ENCODE data around the gene ARL15. TPM values are rescaled to one million over a fixed set of nuclear protein-coding genes. Genes with fewer than 3 reads are reported as not detected.

The ARL15 gene
- total and polyA plus RNA-seq, 2 donors (not counting 1 experiment from before 2014, with no cell fraction given) = 5.8 to 20.5 TPM

DNA sequence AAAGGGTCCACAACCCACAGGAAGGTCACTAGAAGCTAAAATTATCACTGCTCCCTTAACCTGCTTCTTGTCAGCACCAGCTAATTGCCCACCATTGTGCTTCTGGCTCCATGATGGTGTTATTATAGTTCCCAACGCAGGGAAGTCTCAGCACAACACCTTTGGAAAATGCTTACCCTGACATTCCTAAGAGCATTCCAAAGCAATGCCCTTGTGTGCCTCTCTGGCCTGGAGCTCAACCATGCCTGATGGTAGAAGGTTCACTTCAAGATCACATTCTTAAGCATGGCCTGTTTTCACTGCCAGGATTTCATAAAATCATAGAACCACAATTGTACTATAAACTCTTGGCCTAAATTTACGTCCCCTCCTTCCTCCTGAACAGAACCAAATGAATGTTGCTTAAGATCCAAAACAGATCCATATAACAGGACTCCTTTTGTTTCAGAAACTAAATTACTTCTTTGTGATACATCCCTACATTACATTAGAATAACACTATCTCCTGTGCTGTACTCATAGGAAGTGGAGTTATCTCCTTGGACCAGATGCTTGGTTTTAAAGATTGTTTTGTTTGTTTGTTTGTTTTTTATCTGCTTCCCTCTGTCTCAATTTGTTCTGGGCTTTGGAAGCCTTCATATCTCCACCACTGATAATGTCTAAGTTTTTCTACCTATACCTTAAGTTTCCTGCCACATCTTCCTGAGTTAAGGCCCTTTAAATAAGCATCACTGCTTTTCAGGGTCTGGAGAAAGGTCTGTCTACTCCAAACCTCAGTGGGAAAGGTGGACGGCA, 32.1 kb downstream of the ARL15 start:
- no peaks in the 10 kb centered on the region for H3K27me3 Mint-ChIP-seq
- Histone ChIP-seq H3K4me2 (replicated peaks; ENCODE audit: low read depth, low read length, poor library complexity, severe bottlenecking) (no peak overlapping the region), H3K27ac (ENCODE audit: low read length in 2 of 2) (no peak overlapping the region), H3K79me2 (ENCODE audit: control insufficient read depth, insufficient read depth, low read length) (peaks cover 31% of the 10 kb centered on the region), H3K27me3 (replicated peaks in 1 of 4; ENCODE audit: control extremely low read depth in 1 of 4, control insufficient read depth in 3 of 4, insufficient read depth in 4 of 4, low read length in 3 of 4) (no peaks in the 10 kb centered on the region), H4K20me1 (ENCODE audit: control insufficient read depth, insufficient read depth, low read length, poor library complexity, severe bottlenecking) (peaks cover under 1% of the 10 kb centered on the region), H3K36me3 (replicated peaks in 1 of 2; ENCODE audit: control extremely low read depth in 1 of 2, control insufficient read depth in 1 of 2, extremely low read depth in 1 of 2, insufficient read depth in 2 of 2, low read length in 1 of 2) (peaks cover 5 to 8% of the 10 kb centered on the region in 2 experiments), H3K4me3 (ENCODE audit: control extremely low read depth in 1 of 5, extremely low read depth in 1 of 5, insufficient read depth in 1 of 5, low read depth in 2 of 5, low read length in 4 of 5) (no peak overlapping the region), H3K9me3 (ENCODE audit: control extremely low read depth in 1 of 3, control insufficient read depth in 2 of 3, insufficient read depth in 1 of 3, low read length in 2 of 3) (peaks cover 0 to 4% (median 4%) of the 10 kb centered on the region in 3 donors), H2AFZ (ENCODE audit: insufficient read depth, low read depth, low read length, poor library complexity, severe bottlenecking) (no peak overlapping the region), H3K9ac (ENCODE audit: low read length) (no peak overlapping the region), H3K4me1 (ENCODE audit: control insufficient read depth in 2 of 2, insufficient read depth in 2 of 2, low read length in 2 of 2) (no peaks in the 10 kb centered on the region)
- CTCF ChIA-PET = interaction anchor here (0.6 kb wide), 1 partner anchor 94 kb away, joined by 3 read pairs; no protein-coding TSS in a partner anchor
- WGBS (ENCODE audit: insufficient coverage) = 71% methylated on average over 1 of the region's 3 CpGs
- no peaks in the 10 kb centered on the region for H3K9me3 Mint-ChIP-seq (ENCODE audit: insufficient read depth)
- no peak for TF ChIP-seq EZH2 (IDR thresholded peaks at IDR 0.05; ENCODE audit: borderline replicate concordance, insufficient read depth, low read depth, low read length, poor library complexity, severe bottlenecking)
- no peak for TF ChIP-seq CTCF (IDR thresholded peaks at IDR 0.05)
- intact Hi-C loops (cut with micrococcal nuclease) = no loop called here
- POLR2A ChIA-PET = no interaction called here
- H3K4me3 Mint-ChIP-seq = no peak overlapping the region
- DNase-seq (no peak), ATAC-seq (ENCODE audit: low read depth) (no peak)
- H3K27ac Mint-ChIP-seq = no peak overlapping the region
- no peaks in the 10 kb centered on the region for H3K4me1 Mint-ChIP-seq

- peaks cover 37% of the 10 kb centered on the region for H3K79me2 ChIP-seq (ENCODE audit: control insufficient read depth, insufficient read depth, low read length)
- H3K4me2 ChIP-seq (replicated peaks; ENCODE audit: low read depth, low read length, poor library complexity, severe bottlenecking) = no peak overlapping the region
- no CpG with 5 or more reads among the region's 1 CpG for WGBS (ENCODE audit: insufficient coverage)
- H4K20me1 ChIP-seq (ENCODE audit: control insufficient read depth, insufficient read depth, low read length, poor library complexity, severe bottlenecking) = peaks cover 6% of the 10 kb centered on the region
- peaks cover 5 to 8% of the 10 kb centered on the region in 2 experiments for H3K36me3 ChIP-seq (replicated peaks in 1 of 2; ENCODE audit: control extremely low read depth in 1 of 2, control insufficient read depth in 1 of 2, extremely low read depth in 1 of 2, insufficient read depth in 2 of 2, low read length in 1 of 2)
- ChIA-PET POLR2A (no interaction called here), CTCF (no interaction called here)
- no peak for ATAC-seq (ENCODE audit: low read depth)
- peaks cover 0 to 4% (median 1%) of the 10 kb centered on the region in 3 donors for H3K9me3 ChIP-seq (ENCODE audit: control extremely low read depth in 1 of 3, control insufficient read depth in 2 of 3, insufficient read depth in 1 of 3, low read length in 2 of 3)
- TF ChIP-seq EZH2 (IDR thresholded peaks at IDR 0.05; ENCODE audit: borderline replicate concordance, insufficient read depth, low read depth, low read length, poor library complexity, severe bottlenecking) (no peak), CTCF (IDR thresholded peaks at IDR 0.05) (no peak)
- no peak overlapping the region for H3K4me3 Mint-ChIP-seq
- no peaks in the 10 kb centered on the region for H3K9me3 Mint-ChIP-seq (ENCODE audit: insufficient read depth)
- H3K27ac Mint-ChIP-seq = no peak overlapping the region
- no peaks in the 10 kb centered on the region for H3K27me3 ChIP-seq (replicated peaks in 1 of 4; ENCODE audit: control extremely low read depth in 1 of 4, control insufficient read depth in 3 of 4, insufficient read depth in 4 of 4, low read length in 3 of 4)
- DNase-seq = no peak
- H3K27ac ChIP-seq (ENCODE audit: low read length in 2 of 2) = no peak overlapping the region
- H2AFZ ChIP-seq (ENCODE audit: insufficient read depth, low read depth, low read length, poor library complexity, severe bottlenecking) = no peak overlapping the region
- intact Hi-C loops (cut with micrococcal nuclease) = no loop called here
- H3K4me3 ChIP-seq (ENCODE audit: control extremely low read depth in 1 of 5, extremely low read depth in 1 of 5, insufficient read depth in 1 of 5, low read depth in 2 of 5, low read length in 4 of 5) = no peak overlapping the region
- H3K27me3 Mint-ChIP-seq = no peaks in the 10 kb centered on the region
- H3K4me1 Mint-ChIP-seq = no peaks in the 10 kb centered on the region
- no peak overlapping the region for H3K9ac ChIP-seq (ENCODE audit: low read length)
- no peaks in the 10 kb centered on the region for H3K4me1 ChIP-seq (ENCODE audit: control insufficient read depth in 2 of 2, insufficient read depth in 2 of 2, low read length in 2 of 2)
These were observed 34.3 kb downstream of the ARL15 start for GRCh38 chr5:54276048-54276447.

Data from B cell (primary cell).